Activated CD4-positive, alpha-beta T cell treated with anti-CD3 and anti-CD28 coated beads for 36 hours (primary cell): Measurements from ENCODE around the gene RAD21L1. TPM values are rescaled to one million over a fixed set of nuclear protein-coding genes. Genes with fewer than 3 reads are reported as not detected.

ENCODE experiments used
- ATAC-seq: fragments of 200-7000 bp; cut with Tn5 transposase; one replicate; pipeline ENCODE4 v1.10.0; 2021; ENCODE audit warnings: mild to moderate bottlenecking, moderate library complexity
- CTCF ChIA-PET: fragments of 350-600 bp; sonication (Branson Sonifier 250); formaldehyde crosslinking; loops from one replicate; lab custom pipeline; 2021; ENCODE audit warnings: antibody characterized with exemption; lab: Charles Lee
- POLR2A ChIA-PET: fragments of 350-600 bp; sonication (Branson Sonifier 250); formaldehyde crosslinking; loops from one replicate; lab custom pipeline; 2021; ENCODE audit warnings: antibody characterized with exemption, inconsistent platforms; lab: Charles Lee
- DNase-seq: peaks from one replicate; pipeline ENCODE4 v3.0.0-alpha.2; 2020
- H3K27ac Mint-ChIP-seq: one replicate; pipeline ENCODE4 v1.8.0; 2021; ENCODE audit warnings: mixed read lengths
- H3K27me3 Mint-ChIP-seq: one replicate; pipeline ENCODE4 v1.8.0; 2021; ENCODE audit warnings: mixed read lengths
- H3K36me3 Mint-ChIP-seq: one replicate; pipeline ENCODE4 v1.8.0; 2021; ENCODE audit warnings: low read depth, mixed read lengths
- H3K4me1 Mint-ChIP-seq: one replicate; pipeline ENCODE4 v1.8.0; 2021; ENCODE audit warnings: mixed read lengths
- H3K4me3 Mint-ChIP-seq: one replicate; pipeline ENCODE4 v1.8.0; 2021; ENCODE audit warnings: mild to moderate bottlenecking, moderate library complexity, mixed read lengths
- H3K9me3 Mint-ChIP-seq: one replicate; pipeline ENCODE4 v1.8.0; 2021; ENCODE audit warnings: low read depth, mixed read lengths
- intact Hi-C, 2 experiments: fragments of 100-400 bp; cut with DNase I in 1 of 2; cut with micrococcal nuclease in 1 of 2; formaldehyde crosslinking; loops; one replicate each; pipeline versions ENCODE4 v1.14.2 to v1.15.1; 2022 to 2024; cut with DNase I, micrococcal nuclease
- total RNA-seq, 2 experiments: library from RNA; stranded (reverse); gene quantifications; one replicate each; pipeline ENCODE4 v1.2.3, GENCODE V29; 2021

Gene RAD21L1
- total RNA-seq, 2 experiments from 2014 or later: 0.32 TPM; not detected in 1

DNA sequence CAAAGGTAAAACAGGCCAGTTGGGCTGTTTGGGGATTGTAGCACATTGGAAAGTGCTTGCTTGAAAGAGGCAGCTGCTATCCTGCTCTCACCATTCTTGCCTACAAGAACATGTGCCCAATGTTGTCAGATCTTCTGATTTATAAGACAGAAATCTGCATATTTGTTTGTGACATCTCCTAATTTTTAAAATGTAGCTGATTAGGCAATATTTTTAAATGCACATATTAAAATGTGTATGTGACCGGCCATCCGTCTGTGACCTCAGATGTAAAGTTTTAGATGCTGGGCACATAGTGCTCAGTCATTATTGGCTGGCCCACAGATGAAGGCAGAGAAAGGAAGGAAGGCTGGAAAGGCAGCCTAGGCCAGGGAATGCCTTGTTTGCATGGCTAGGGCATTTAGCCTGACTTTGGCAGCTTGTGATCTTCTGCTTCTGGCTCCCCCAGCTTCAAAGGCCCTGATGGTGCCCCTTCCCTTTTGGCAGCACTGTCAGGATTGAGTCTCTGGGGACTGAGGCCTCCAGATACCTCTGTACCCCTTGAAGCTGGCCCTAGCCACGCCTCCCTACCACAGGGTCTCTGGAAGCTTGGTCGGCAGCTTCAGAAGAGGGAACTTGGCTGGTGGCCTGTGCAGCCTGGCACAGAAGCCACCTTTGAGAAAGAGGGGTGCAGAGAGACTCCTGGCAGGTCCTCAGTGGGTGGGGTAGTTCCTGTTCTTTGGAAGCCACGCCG is 46.7 kb downstream of the RAD21L1 start:
- intact Hi-C loops: no loop called here
- H3K4me3 Mint-ChIP-seq: no peak overlapping the region
- no peaks in the 10 kb centered on the region for H3K27me3 Mint-ChIP-seq
- ATAC-seq (no peak), DNase-seq (no peak)
- no peak overlapping the region for H3K27ac Mint-ChIP-seq
- POLR2A ChIA-PET: no interaction called here
- CTCF ChIA-PET: interaction anchor here (0.6 to 1.9 kb wide), 6 partner anchors 9 to 387 kb away, joined by 3 to 9 read pairs (median 3); no protein-coding TSS in a partner anchor
- H3K4me1 Mint-ChIP-seq: peaks cover 12% of the 10 kb centered on the region
- no peaks in the 10 kb centered on the region for H3K9me3 Mint-ChIP-seq
- H3K36me3 Mint-ChIP-seq: no peaks in the 10 kb centered on the region

DNA sequence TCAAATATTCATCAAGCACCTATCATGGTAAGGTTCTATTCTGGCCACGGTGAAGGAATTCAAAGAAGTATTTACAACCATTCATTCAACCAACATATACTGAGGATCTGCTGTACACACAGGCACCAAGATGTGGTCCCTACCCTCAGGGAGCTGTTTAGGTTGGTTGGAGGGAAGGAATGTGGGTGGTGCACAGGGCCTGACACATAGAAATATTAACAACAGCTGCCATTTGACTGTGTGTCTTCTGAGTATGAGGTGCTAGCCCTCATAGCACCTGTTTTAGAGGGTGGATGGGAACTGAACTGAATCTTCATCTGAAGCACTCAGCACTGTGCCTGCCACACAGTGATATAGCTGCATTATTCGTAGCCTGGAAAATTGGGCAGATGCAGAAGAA is 47.5 kb downstream of the RAD21L1 start:
- ChIA-PET POLR2A (no interaction called here), CTCF (interaction anchor here (0.8 to 1.9 kb wide), 6 partner anchors 8 to 440 kb away, joined by 3 to 9 read pairs (median 3); partner anchors contain the start of gene FAM110A)
- Mint-ChIP-seq H3K27ac (no peak overlapping the region), H3K36me3 (no peaks in the 10 kb centered on the region), H3K27me3 (no peaks in the 10 kb centered on the region), H3K4me1 (peaks cover 6% of the 10 kb centered on the region), H3K9me3 (no peaks in the 10 kb centered on the region), H3K4me3 (no peak overlapping the region)
- DNase-seq: no peak
- intact Hi-C loops: no loop called here
- ATAC-seq: no peak

DNA sequence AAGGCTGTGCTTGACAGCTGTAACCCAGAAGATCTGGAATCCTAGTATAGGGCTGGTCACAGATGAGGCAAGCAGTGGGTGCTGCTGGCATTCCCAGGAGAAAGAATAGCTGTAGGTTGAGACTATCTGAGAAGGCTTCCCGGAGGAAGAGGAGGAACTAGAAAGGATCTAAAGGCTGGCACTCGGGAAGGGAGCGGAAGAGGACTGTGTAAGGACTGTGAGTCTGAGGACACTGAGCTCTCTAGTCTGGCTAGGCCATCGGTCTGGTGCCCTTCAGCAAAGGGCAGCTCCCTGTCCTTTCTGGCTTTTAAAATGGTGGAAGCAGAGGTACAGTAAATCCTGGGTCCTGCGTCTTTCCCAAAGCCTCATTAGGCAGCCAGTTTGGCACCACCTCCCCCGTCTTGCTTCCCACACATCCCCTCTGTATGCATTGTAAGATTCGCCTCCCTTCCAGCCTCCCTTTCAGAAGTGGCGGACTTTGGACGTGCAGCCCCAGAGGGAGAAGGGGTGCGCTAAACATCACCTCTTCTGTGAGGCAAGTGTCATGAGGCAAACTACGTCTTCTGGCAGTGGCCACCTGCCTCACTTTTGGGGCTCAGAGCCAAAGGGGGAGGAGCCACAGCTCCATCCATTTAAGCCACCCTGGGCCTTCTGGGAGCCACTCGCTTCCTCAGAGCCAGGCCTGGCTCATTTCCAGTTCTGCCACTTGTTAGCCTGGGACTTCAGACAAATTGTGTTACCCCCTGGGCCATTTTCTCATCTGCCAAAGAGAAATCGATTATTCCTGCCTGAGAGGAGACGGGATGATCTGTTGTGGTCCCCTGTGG is 48.9 kb downstream of the RAD21L1 start:
- H3K27ac Mint-ChIP-seq: no peak overlapping the region
- no peak overlapping the region for H3K4me3 Mint-ChIP-seq
- intact Hi-C loops: no loop called here
- ChIA-PET CTCF (interaction anchor here (0.6 to 1.2 kb wide), 6 partner anchors 12 to 401 kb away, joined by 3 read pairs; no protein-coding TSS in a partner anchor), POLR2A (no interaction called here)
- no peaks in the 10 kb centered on the region for H3K36me3 Mint-ChIP-seq
- peaks cover 4% of the 10 kb centered on the region for H3K4me1 Mint-ChIP-seq
- ATAC-seq (no peak), DNase-seq (no peak)
- no peaks in the 10 kb centered on the region for H3K27me3 Mint-ChIP-seq
- H3K9me3 Mint-ChIP-seq: no peaks in the 10 kb centered on the region

DNA sequence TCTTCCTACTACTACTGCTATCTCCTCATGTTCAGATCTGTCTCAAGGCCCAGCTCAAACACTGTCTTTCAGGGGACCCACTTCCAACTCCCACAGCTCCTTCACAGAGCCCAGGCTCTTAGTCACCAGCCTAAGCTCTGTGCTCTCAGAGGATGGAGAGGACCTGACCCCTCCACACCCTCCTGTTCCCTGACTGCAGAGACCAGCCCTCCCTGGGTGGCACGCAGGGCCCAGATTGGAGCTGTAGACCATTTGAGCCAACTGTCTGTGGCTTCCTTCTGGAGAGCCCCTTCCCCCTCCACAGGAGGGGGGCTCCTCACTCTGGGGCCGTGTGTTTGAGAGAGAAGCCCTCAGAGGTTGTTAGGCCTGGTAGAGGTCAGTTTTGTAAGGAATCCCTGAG is 50.1 kb downstream of the RAD21L1 start:
- ATAC-seq: no peak
- H3K4me1 Mint-ChIP-seq: peaks cover 4% of the 10 kb centered on the region
- intact Hi-C loops: no loop called here
- no peak overlapping the region for H3K4me3 Mint-ChIP-seq
- H3K27me3 Mint-ChIP-seq: no peaks in the 10 kb centered on the region
- H3K36me3 Mint-ChIP-seq: no peaks in the 10 kb centered on the region
- no peak overlapping the region for H3K27ac Mint-ChIP-seq
- ChIA-PET CTCF (interaction anchor here (0.5 to 1.2 kb wide), 6 partner anchors 12 to 28 kb away, joined by 3 to 4 read pairs (median 3); no protein-coding TSS in a partner anchor), POLR2A (interaction anchor here (0.7 kb wide), 1 partner anchor 155 kb away, joined by 3 read pairs; no protein-coding TSS in a partner anchor)
- no peak for DNase-seq
- no peaks in the 10 kb centered on the region for H3K9me3 Mint-ChIP-seq

DNA sequence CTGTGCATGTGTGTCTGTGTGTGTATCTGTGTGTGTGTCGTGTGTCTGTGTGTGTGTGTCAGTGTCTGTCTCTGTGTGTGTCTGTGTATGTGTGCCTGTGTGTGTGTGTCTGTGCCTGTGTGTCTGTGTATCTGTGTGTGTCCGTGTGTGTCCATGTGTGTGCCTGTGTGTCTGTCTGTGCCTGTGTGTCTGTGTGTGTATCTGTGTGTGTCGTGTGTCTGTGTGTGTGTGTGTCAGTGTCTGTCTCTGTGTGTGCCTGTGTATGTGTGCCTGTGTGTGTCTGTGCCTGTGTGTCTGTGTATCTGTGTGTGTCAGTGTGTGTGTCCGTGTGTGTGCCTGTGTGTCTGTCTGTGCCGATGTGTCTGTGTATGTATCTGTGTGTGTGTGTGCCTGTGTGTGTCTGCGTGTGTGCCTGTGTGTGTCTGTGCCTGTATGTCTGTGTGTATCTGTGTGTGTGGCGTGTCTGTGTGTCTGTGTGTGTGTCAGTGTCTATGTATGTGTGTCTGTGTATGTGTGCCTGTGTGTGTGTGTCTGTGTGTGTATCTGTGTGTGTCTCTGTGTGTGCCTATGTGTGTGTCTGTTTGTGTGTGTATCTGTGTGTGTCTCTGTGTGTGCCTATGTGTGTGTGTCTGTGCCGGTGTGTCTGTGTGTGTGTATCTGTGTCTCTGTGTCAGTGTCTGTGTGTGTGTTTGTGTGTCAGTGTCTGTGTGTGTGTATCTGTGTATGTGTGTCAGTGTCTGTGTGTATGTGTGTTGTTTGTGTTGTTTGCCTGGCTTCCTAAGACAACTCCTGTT is 51.9 kb downstream of the RAD21L1 start:
- ChIA-PET POLR2A (no interaction called here), CTCF (interaction anchor here (0.7 kb wide), 1 partner anchor 12 kb away, joined by 3 read pairs; no protein-coding TSS in a partner anchor)
- Mint-ChIP-seq H3K9me3 (no peaks in the 10 kb centered on the region), H3K4me1 (peaks cover 10% of the 10 kb centered on the region), H3K4me3 (no peak overlapping the region), H3K27ac (no peak overlapping the region), H3K27me3 (no peaks in the 10 kb centered on the region), H3K36me3 (no peaks in the 10 kb centered on the region)
- intact Hi-C loops: no loop called here
- DNase-seq (no peak), ATAC-seq (no peak)

DNA sequence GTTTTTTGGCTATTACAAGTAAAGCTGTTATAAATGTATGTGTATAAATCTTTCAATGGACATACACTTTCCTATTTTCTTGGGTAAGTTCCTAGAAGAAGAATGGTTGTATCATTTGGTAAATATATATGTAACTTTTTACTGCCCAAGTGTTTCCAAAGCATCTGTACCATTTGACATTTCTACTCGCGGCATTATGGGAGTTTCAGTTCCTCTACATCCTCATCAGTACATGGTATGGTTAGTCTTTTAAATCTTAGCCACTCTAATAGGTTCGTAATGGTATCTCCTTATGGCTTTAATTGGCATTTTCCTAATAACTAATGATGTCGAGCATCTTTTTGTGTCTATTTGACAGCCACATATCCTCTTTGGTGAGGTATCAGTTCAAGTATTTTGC is 53.1 kb downstream of the RAD21L1 start:
- Mint-ChIP-seq H3K27me3 (no peaks in the 10 kb centered on the region), H3K4me3 (no peak overlapping the region), H3K27ac (no peak overlapping the region), H3K9me3 (no peaks in the 10 kb centered on the region), H3K36me3 (no peaks in the 10 kb centered on the region), H3K4me1 (peaks cover 20% of the 10 kb centered on the region)
- CTCF ChIA-PET: interaction anchor here (0.7 kb wide), 1 partner anchor 43 kb away, joined by 3 read pairs; no protein-coding TSS in a partner anchor
- POLR2A ChIA-PET: no interaction called here
- no peak for DNase-seq
- no peak for ATAC-seq
- intact Hi-C loops: no loop called here

DNA sequence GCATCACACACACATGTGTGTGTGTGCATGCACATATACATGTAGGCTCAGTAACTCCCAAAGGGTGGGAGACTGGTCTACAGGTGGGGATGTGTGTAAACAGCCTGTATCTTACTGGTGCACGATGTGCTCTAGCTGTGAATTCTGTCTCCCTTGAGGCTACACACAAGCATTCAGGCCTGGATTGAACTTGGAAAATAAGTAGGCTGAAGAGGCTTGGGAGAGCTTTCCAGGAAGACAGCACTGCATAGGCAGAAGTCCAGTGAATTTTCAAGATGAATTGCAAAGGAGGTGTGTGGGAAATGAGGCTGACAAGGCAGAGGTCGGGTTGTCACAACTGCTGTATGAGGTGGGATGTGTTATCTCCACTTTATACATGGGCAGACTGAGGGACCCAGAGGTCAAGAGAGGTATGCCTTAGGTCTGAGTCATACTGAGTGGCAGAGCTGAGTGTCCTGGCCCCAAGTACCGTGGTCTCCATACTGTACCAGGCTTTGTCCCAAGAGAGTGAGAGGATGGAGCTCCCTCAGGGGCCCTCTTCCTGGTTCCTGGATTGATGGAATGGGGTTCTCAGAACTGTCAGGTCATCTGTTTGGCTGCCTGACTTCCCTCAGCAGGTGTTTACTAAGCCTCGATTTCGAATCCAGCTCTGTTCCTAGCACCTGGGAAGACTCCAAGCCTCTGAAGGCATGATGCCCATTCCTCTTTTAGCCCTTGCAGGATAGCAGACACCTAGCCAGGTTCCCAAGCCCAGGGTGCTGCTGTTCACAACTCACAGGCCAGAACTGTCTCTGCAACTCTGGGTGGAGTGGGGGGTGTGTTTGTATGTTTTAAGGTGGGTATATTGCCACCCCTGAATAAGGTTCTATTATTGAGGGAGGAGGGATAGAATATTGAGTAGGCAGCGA is 54.6 kb downstream of the RAD21L1 start:
- DNase-seq (no peak), ATAC-seq (no peak)
- H3K4me1 Mint-ChIP-seq: peaks cover 33% of the 10 kb centered on the region
- CTCF ChIA-PET: interaction anchor here (0.8 to 1.3 kb wide), 2 partner anchors 11 to 32 kb away, joined by 3 to 4 read pairs; no protein-coding TSS in a partner anchor
- no peak overlapping the region for H3K4me3 Mint-ChIP-seq
- no peaks in the 10 kb centered on the region for H3K36me3 Mint-ChIP-seq
- POLR2A ChIA-PET: no interaction called here
- intact Hi-C loops: no loop called here
- no peak overlapping the region for H3K27ac Mint-ChIP-seq
- H3K27me3 Mint-ChIP-seq: no peaks in the 10 kb centered on the region
- H3K9me3 Mint-ChIP-seq: no peaks in the 10 kb centered on the region

DNA sequence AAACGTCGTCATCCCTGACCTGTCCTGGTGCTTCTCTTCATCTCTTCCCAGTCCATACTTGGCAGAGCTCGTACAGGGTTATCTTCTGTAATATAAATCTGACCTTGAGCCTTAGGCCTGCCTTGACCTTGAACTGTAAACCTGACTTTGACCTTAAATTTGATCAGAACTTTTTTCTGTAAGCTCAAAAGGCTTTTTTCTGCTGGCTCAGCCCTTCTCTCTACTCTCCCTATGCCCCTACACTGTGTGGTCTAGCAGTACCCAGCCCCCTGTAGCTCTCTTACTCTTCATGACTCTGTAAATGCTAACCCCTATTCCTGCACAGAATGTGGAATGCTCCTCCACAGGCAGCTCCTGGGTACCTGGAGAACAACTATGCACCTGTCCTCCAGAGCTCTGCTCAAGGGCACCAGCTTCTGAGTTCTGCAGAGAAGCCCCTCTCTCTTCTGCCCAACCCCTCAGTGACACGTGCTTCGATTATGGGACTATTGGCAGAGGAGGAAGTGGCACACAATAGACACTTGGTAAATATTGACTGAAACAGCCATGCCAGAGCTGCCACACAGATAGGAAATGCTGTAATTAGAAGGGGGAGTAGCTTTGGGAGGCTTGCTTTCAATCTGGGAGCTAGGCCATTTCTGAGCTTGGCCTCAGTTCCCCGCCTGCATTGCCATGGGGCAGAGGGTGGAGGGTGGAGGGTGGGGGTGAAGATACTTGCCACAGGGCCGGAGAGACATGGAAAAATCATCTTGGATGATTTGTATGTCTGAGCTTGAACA is 55.6 kb downstream of the RAD21L1 start:
- ChIA-PET POLR2A (no interaction called here), CTCF (interaction anchor here (0.5 to 1.8 kb wide), 5 partner anchors 8 to 928 kb away, joined by 3 to 9 read pairs (median 3); no protein-coding TSS in a partner anchor)
- DNase-seq (no peak), ATAC-seq (no peak)
- Mint-ChIP-seq H3K9me3 (no peaks in the 10 kb centered on the region), H3K27me3 (no peaks in the 10 kb centered on the region), H3K4me3 (no peak overlapping the region), H3K27ac (no peak overlapping the region), H3K36me3 (no peaks in the 10 kb centered on the region), H3K4me1 (peaks cover 41% of the 10 kb centered on the region)
- intact Hi-C loops: no loop called here

DNA sequence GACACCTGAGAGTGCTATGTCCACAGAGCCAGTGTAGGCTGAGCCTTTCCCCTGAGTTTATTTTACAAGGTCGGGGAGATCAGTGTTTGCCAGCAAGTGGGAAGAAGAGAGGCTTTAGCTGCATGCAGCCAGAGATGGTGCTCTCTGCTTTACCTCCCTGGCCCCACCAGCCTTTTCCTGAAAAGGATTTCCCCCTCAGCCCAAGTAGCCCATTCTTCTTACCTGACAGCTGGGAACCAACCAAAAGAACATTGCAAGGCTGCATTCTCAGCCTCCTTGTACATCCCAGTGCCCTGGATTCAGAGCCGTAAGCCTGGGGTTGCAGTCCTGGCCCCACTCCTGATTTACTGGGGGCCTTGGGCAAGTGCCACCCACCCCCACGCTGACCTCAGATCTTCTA is 57.1 kb downstream of the RAD21L1 start:
- DNase-seq: no peak
- POLR2A ChIA-PET: interaction anchor here (1.2 kb wide), 1 partner anchor 12 kb away, joined by 3 read pairs; no protein-coding TSS in a partner anchor
- ATAC-seq: no peak
- Mint-ChIP-seq H3K36me3 (no peaks in the 10 kb centered on the region), H3K27me3 (no peaks in the 10 kb centered on the region), H3K27ac (no peak overlapping the region), H3K4me1 (peaks cover 56% of the 10 kb centered on the region), H3K9me3 (no peaks in the 10 kb centered on the region), H3K4me3 (no peak overlapping the region)
- intact Hi-C loops: no loop called here
- CTCF ChIA-PET: interaction anchor here (0.7 to 1.5 kb wide), 4 partner anchors 9 to 279 kb away, joined by 3 to 4 read pairs (median 3); no protein-coding TSS in a partner anchor
